T-cell (primary cell): ENCODE measurements around the gene DOHH. TPM values are rescaled to one million over a fixed set of nuclear protein-coding genes. Genes with fewer than 3 reads are reported as not detected.

ENCODE experiments used
- ATAC-seq, 4 experiments: fragments of 200-7000 bp in 3 of 4; fragments of 150-1000 bp in 1 of 4; cut with Tn5 transposase; replicated peaks in 1 of 4; 1 replicate in 3 of 4; 2 replicates in 1 of 4; pipeline ENCODE4 v1.10.0; 2021; ENCODE audit warnings: moderate library complexity in 3 of 4, mild to moderate bottlenecking in 2 of 4, moderate number of reproducible peaks in 1 of 4
- CTCF ChIA-PET, 2 donors: fragments of 300-600 bp; sonication (Branson Sonifier 250); formaldehyde crosslinking; loops; one replicate each; lab custom pipeline; 2022; ENCODE audit warnings: antibody characterized with exemption in 2 of 2; lab: Charles Lee
- POLR2A ChIA-PET, 2 donors: fragments of 300-600 bp; sonication (Branson Sonifier 250); formaldehyde crosslinking; loops; one replicate each; lab custom pipeline; 2022; ENCODE audit warnings: antibody characterized with exemption in 2 of 2; lab: Charles Lee
- DNase-seq, 35 experiments: peaks; one replicate each; pipeline versions ENCODE4 v3.0.0 to v3.0.0-alpha.2; 2013 to 2023
- H3K27ac ChIP-seq: one replicate; pipeline ENCODE4 v1.5.1; 2013; ENCODE audit warnings: low read length
- H3K27me3 ChIP-seq, 2 experiments: replicated peaks in 1 of 2; 1 replicate in 1 of 2; 2 replicates in 1 of 2; pipeline versions ENCODE4 v1.6.1 to v1.7.0; 2013; ENCODE audit warnings: low read length in 1 of 2, mixed read lengths in 1 of 2; ENCODE audit not compliant: control insufficient read depth in 2 of 2, insufficient read depth in 2 of 2; ENCODE audit errors: extremely low read depth in 1 of 2
- H3K36me3 ChIP-seq, 2 donors: 1 replicate in 1 of 2; 2 replicates in 1 of 2; pipeline versions ENCODE4 v1.6.1 to v1.7.0; 2013; ENCODE audit warnings: low read length in 1 of 2; ENCODE audit not compliant: control insufficient read depth in 2 of 2, insufficient read depth in 1 of 2; ENCODE audit errors: extremely low read depth in 1 of 2
- H3K4me1 ChIP-seq, 2 experiments: 1 replicate in 1 of 2; 2 replicates in 1 of 2; pipeline versions ENCODE4 v1.6.1 to v1.7.0; 2013; ENCODE audit warnings: low read length in 2 of 2, mixed read lengths in 1 of 2; ENCODE audit not compliant: insufficient read depth in 2 of 2, control insufficient read depth in 1 of 2; ENCODE audit errors: extremely low read depth in 1 of 2
- H3K4me3 ChIP-seq, 2 donors: 1 replicate in 1 of 2; 2 replicates in 1 of 2; pipeline versions ENCODE4 v1.5.1 to v1.7.0; 2013; ENCODE audit warnings: mild to moderate bottlenecking in 2 of 2, low read length in 1 of 2, moderate library complexity in 1 of 2; ENCODE audit not compliant: control insufficient read depth in 1 of 2; ENCODE audit errors: extremely low read depth in 1 of 2
- H3K9me3 ChIP-seq: 2 replicates; pipeline ENCODE4 v1.7.0; 2013
- H3K27ac Mint-ChIP-seq, 2 donors: one replicate each; pipeline ENCODE4 v1.8.0; 2020 to 2021; ENCODE audit warnings: mild to moderate bottlenecking in 2 of 2, mixed read lengths in 2 of 2
- H3K27me3 Mint-ChIP-seq, 2 donors: one replicate each; pipeline ENCODE4 v1.8.0; 2021 to 2022; ENCODE audit warnings: mixed read lengths in 2 of 2
- H3K36me3 Mint-ChIP-seq: one replicate; pipeline ENCODE4 v1.8.0; 2021; ENCODE audit warnings: mixed read lengths
- H3K4me1 Mint-ChIP-seq, 3 donors: one replicate each; pipeline ENCODE4 v1.8.0; 2020 to 2022; ENCODE audit warnings: mixed read lengths in 3 of 3, mild to moderate bottlenecking in 1 of 3
- H3K4me3 Mint-ChIP-seq, 3 donors: one replicate each; pipeline ENCODE4 v1.8.0; 2020 to 2022; ENCODE audit warnings: mild to moderate bottlenecking in 3 of 3, mixed read lengths in 3 of 3, moderate library complexity in 3 of 3
- H3K9me3 Mint-ChIP-seq, 3 donors: one replicate each; pipeline ENCODE4 v1.8.0; 2020 to 2022; ENCODE audit warnings: mixed read lengths in 3 of 3
- WGBS: methylation state at CpG from one replicate; pipeline ENCODE4 v1.1.5; 2013; ENCODE audit warnings: missing lambda C conversion rate; ENCODE audit not compliant: insufficient coverage; 5-methylcytosine and 5-hydroxymethylcytosine counted together
- total RNA-seq, 35 experiments: library from RNA in 6 of 35; stranded (reverse) in 6 of 35; fragments of 120-200 nt in 1 of 35; gene quantifications; one replicate each; pipeline versions ENCODE4 v1.2.1 to v1.2.4 and lab custom pipeline; 2013 to 2026

Gene DOHH
- total RNA-seq, 5 donors from 2014 or later (not counting 1 experiment from before 2014, with no cell fraction given): 5.0 to 12.3 (median 11.1) TPM

DNA sequence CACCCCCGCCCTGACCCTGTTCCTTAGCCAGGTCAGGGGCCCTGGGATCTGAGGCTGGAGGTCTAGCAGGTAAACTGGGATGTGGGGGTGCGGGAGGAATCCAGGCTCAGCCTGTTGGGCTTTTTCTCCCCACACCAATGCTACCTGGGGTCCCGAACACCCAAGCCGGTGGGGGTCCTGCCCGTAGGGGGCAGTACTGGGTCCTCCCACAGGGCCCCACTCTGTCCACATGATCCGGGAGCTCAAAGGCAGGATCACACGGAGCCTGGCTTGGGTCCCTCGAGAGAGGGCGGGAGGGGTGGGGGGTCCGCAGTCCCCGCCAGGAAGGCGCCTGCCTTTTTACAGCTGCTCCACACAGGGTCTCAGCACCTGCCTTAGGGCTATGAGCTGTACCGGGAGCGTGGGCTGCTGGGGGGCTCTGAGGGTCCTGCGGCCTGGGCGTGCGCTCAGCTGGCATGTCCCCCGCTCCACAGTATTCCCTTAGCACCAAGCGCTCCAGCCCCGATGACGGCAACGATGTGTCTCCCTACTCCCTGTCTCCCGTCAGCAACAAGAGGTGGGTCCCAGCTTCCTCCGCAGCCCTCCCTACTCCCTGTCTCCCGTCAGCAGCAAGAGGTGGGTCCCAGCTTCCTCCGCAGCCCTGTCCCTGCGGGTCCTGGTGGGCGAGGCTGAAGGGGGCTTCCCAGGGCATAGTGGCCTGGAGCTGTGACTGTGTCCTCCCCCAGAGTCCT, 26.2 kb upstream of the DOHH start:
- DNase-seq: no peak
- H3K36me3 Mint-ChIP-seq: peaks cover 6% of the 10 kb centered on the region
- ChIA-PET CTCF (no interaction called here), POLR2A (interaction anchor here in 1 of 2 donors (0.6 kb wide), 1 partner anchor 43 kb away, joined by 6 read pairs; no protein-coding TSS in a partner anchor)
- H3K27ac Mint-ChIP-seq: peak overlapping the region in 1 of 2 donors; percentile 61
- no peaks in the 10 kb centered on the region for H3K4me1 ChIP-seq
- no peaks in the 10 kb centered on the region for H3K27me3 Mint-ChIP-seq
- H3K36me3 ChIP-seq: peaks cover 26 to 69% of the 10 kb centered on the region in 2 donors
- peaks cover 0 to 2% (median 0%) of the 10 kb centered on the region in 3 donors for H3K4me1 Mint-ChIP-seq
- no peaks in the 10 kb centered on the region for H3K27me3 ChIP-seq
- no peak for ATAC-seq
- no peak overlapping the region for H3K4me3 ChIP-seq
- no peak overlapping the region for H3K27ac ChIP-seq
- no peaks in the 10 kb centered on the region for H3K9me3 Mint-ChIP-seq
- over 99% methylated on average over 15 of the region's 28 CpGs for WGBS
- no peak overlapping the region for H3K4me3 Mint-ChIP-seq
- no peaks in the 10 kb centered on the region for H3K9me3 ChIP-seq

DNA sequence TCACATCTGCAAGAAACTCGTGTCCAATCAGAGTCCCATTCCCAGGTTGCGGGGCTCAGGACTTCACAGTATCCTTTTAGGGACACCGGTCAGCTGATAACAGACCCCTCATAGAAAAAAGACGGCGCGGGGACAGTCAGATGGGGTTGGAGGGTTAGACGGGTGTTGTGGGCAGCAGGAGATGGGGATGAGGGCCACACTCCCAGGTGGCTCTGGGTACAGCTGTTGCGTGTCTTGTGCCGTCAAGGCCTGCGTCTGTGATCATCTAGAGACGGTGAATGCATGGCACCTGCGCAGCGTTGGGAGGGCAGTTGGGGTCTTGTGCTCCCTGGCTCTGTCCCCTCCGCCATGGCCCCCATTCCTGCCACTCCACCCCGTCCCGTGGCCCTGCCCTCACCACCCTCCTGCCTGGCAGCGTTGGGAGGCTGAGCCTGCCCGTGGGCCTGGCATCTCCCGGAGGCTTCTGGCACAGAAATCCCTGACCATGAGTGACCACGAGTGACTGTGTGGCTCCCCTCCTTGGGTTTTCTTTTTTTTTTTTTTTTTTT, 24.5 kb upstream of the DOHH start:
- CTCF ChIA-PET: no interaction called here
- H3K9me3 ChIP-seq: no peaks in the 10 kb centered on the region
- DNase-seq (no peak), ATAC-seq (no peak)
- WGBS: 95% methylated on average over 18 of the region's 20 CpGs
- no peak overlapping the region for H3K27ac ChIP-seq
- H3K36me3 Mint-ChIP-seq: peaks cover 11% of the 10 kb centered on the region
- no peaks in the 10 kb centered on the region for H3K9me3 Mint-ChIP-seq
- peaks cover 25 to 61% of the 10 kb centered on the region in 2 donors for H3K36me3 ChIP-seq
- no peaks in the 10 kb centered on the region for H3K4me1 ChIP-seq
- POLR2A ChIA-PET: no interaction called here
- H3K4me1 Mint-ChIP-seq: peaks cover 4 to 9% (median 6%) of the 10 kb centered on the region in 3 donors
- no peaks in the 10 kb centered on the region for H3K27me3 Mint-ChIP-seq
- H3K4me3 Mint-ChIP-seq: no peak overlapping the region
- H3K27me3 ChIP-seq: no peaks in the 10 kb centered on the region
- no peak overlapping the region for H3K27ac Mint-ChIP-seq
- H3K4me3 ChIP-seq: no peak overlapping the region

DNA sequence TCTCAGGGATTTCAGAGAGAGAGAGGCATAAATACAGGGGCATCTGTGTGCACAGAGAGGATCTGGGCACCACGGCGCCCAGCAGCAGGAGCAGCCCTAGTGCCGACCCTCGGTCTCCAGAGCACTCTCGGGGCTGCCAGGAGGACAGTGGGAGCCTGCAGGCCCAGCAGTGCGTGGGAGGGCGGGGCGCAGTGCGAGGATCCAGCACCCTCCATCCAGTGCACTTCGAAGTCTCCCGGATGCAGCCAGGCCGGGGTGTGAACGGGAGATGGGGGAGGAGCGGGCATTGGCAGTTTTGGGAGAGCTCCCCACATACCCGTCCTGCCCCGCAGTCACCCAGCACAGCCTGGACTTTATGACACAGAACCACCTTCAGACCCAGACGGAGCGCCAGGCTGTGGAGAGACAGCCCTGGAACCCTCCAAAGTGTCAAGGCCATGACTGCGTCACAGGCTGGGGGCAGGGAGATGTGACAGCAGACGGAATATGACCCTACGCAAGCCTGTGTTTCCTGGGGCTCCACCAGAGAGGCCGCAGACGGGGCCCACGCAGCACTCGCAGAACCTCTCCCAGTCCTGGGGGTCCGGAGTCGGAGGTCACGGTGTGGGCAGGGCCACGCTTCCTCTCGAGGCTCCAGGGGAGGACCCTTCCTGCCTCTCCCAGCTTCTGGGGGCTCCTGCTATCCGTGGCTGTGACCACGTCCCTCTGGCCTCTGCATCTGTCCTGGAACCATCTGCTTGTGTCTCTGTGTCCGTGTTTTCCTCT, 23.8 kb upstream of the DOHH start:
- CTCF ChIA-PET: no interaction called here
- no peak for ATAC-seq
- no peak overlapping the region for H3K4me3 Mint-ChIP-seq
- Histone ChIP-seq H3K4me1 (peaks cover 0 to 2% of the 10 kb centered on the region in 2 experiments), H3K27ac (no peak overlapping the region), H3K36me3 (peaks cover 25 to 67% of the 10 kb centered on the region in 2 donors), H3K27me3 (no peaks in the 10 kb centered on the region), H3K4me3 (no peak overlapping the region), H3K9me3 (no peaks in the 10 kb centered on the region)
- peaks cover 11% of the 10 kb centered on the region for H3K36me3 Mint-ChIP-seq
- no peak for DNase-seq
- no peaks in the 10 kb centered on the region for H3K9me3 Mint-ChIP-seq
- peaks cover 4 to 11% (median 6%) of the 10 kb centered on the region in 3 donors for H3K4me1 Mint-ChIP-seq
- H3K27me3 Mint-ChIP-seq: no peaks in the 10 kb centered on the region
- POLR2A ChIA-PET: no interaction called here
- 95% methylated on average over 32 of the region's 33 CpGs for WGBS
- no peak overlapping the region for H3K27ac Mint-ChIP-seq

DNA sequence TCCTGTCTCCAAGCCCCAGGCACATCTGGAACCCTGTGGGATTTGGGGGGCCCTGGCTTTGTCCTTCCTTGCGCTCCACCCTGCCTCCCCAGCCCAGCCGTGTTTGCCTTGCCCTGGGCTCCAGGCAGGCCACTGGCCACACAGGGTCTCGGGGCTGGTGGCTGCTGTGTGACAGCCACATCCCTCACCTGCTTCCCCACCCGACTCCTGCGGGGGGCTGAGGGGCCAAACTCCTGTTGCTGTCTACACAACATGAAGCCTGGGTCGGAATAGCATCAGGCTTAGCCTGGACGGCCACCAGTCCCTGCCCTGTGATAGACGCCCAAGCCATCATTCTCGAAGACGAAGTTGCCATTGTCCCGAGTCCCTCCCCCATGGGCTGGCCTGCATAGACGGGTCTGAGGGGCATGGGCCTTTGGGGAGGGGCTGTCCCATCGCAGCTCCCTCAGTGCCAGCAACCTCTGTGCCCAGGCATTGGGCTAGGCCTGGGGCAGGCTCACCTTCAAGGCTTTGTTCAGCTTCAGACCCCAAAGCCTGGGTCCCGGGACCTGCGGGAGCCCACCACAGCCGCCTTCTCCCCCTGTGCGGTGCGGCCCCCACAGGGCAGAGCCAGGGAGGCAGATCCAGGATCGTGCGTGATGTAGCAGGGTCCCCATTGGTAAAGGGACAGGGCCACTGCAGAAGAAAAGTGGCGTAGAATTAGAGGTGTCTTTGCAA, 23.0 kb upstream of the DOHH start:
- WGBS: 94% methylated on average over 17 of the region's 21 CpGs
- Mint-ChIP-seq H3K4me3 (no peak overlapping the region), H3K9me3 (no peaks in the 10 kb centered on the region), H3K27ac (no peak overlapping the region), H3K4me1 (peaks cover 6 to 13% (median 6%) of the 10 kb centered on the region in 3 donors), H3K36me3 (peaks cover 11% of the 10 kb centered on the region), H3K27me3 (no peaks in the 10 kb centered on the region)
- Histone ChIP-seq H3K36me3 (peaks cover 25 to 72% of the 10 kb centered on the region in 2 donors), H3K27me3 (no peaks in the 10 kb centered on the region), H3K4me1 (peaks cover 0 to 9% of the 10 kb centered on the region in 2 experiments), H3K4me3 (no peak overlapping the region), H3K9me3 (no peaks in the 10 kb centered on the region), H3K27ac (no peak overlapping the region)
- ChIA-PET CTCF (interaction anchor here in 1 of 2 donors (0.6 kb wide), 1 partner anchor 440 kb away, joined by 5 read pairs; no protein-coding TSS in a partner anchor), POLR2A (no interaction called here)
- ATAC-seq (no peak), DNase-seq (no peak)

DNA sequence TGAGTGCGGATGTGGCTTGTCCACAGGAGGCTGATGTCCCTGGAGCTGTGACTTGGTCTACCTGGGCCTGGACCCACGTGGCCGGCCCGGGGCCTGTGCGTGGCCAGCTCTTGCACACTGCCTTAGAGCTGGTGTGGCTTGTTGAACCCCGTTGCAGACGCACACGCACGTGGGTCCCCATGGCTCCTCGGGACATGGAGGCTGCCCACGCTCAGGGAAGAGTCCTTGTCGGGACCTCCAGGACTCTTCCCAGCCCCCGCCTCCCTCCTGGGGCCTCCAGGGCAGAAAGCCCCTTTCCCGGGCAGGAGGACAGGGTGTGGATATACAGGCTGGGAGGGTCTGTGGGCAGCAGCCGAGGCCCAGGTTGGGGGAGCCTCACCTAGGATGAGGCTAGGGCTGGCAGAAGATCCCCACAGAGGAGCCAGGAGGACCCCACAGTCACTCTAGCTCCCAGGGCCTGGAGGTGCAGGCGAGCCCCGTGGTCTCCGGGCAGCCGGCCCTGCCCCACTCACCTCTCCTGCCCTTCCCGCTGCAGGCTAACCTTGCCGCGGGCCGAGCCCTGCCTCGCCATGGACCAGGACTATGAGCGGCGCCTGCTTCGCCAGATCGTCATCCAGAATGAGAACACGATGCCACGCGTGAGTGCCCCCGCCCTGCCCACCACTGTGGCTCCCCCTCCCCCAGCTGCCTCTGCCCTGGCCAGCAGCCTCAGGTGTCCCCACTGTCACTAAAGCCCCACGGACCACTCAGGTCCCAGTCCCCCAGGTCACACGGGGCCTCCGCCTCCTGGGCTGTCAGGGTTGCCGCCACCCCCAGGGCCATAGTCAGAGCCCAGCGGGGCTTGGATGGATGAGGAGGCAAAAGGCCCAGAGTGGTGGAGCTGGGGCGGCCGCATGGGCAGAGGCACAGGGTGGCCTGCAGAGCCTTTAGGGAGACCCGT, 22.2 kb upstream of the DOHH start:
- Mint-ChIP-seq H3K9me3 (no peaks in the 10 kb centered on the region), H3K4me1 (peaks cover 6 to 18% (median 8%) of the 10 kb centered on the region in 3 donors), H3K27ac (no peak overlapping the region), H3K36me3 (peaks cover 11% of the 10 kb centered on the region), H3K27me3 (no peaks in the 10 kb centered on the region), H3K4me3 (no peak overlapping the region)
- no peak overlapping the region for H3K27ac ChIP-seq
- H3K4me1 ChIP-seq: peaks cover 0 to 9% of the 10 kb centered on the region in 2 experiments
- DNase-seq (no peak), ATAC-seq (no peak)
- CTCF ChIA-PET: interaction anchor here in 1 of 2 donors (0.6 kb wide), 1 partner anchor 439 kb away, joined by 5 read pairs; no protein-coding TSS in a partner anchor
- H3K4me3 ChIP-seq: no peak overlapping the region
- no peaks in the 10 kb centered on the region for H3K9me3 ChIP-seq
- POLR2A ChIA-PET: no interaction called here
- H3K36me3 ChIP-seq: peaks cover 25 to 68% of the 10 kb centered on the region in 2 donors
- no peaks in the 10 kb centered on the region for H3K27me3 ChIP-seq
- 96% methylated on average over 39 of the region's 40 CpGs for WGBS
